Nephron progenitor cell (in vitro differentiated cells): ENCODE data around the gene ABHD8.

Experiments used
- DNase-seq: peaks from one replicate; pipeline ENCODE4 v3.0.0; 2021
- H3K27ac Mint-ChIP-seq: 2 replicates; pipeline ENCODE4 v1.8.0; 2021; ENCODE audit warnings: mild to moderate bottlenecking, moderate library complexity, mixed read lengths
- H3K27me3 Mint-ChIP-seq: 2 replicates; pipeline ENCODE4 v1.8.0; 2021; ENCODE audit warnings: mild to moderate bottlenecking, low read depth, mixed read lengths; ENCODE audit not compliant: poor library complexity
- H3K36me3 Mint-ChIP-seq: 2 replicates; pipeline ENCODE4 v1.8.0; 2021; ENCODE audit warnings: low read depth, mixed read lengths
- H3K4me1 Mint-ChIP-seq: 2 replicates; pipeline ENCODE4 v1.8.0; 2021; ENCODE audit warnings: mixed read lengths
- H3K4me3 Mint-ChIP-seq: 2 replicates; pipeline ENCODE4 v1.8.0; 2021; ENCODE audit warnings: mild to moderate bottlenecking, moderate library complexity, mixed read lengths
- H3K9me3 Mint-ChIP-seq: 2 replicates; pipeline ENCODE4 v1.8.0; 2021; ENCODE audit warnings: mild to moderate bottlenecking, moderate library complexity, mixed read lengths
- TF ChIP-seq, protein P1 (sequence below): fragments of 200-600 bp; sonication (generic); IDR thresholded peaks from 2 replicates; pipeline ENCODE4 v1.5.0; 2021; ENCODE audit warnings: antibody characterized with exemption

ABHD8 gene

GRCh38 chr19:17319473-17320238, 16.4 kb upstream of the ABHD8 start:
- no peak overlapping the region for H3K27ac Mint-ChIP-seq
- no peaks in the 10 kb centered on the region for H3K27me3 Mint-ChIP-seq
- DNase-seq = no peak
- TF ChIP-seq, protein P1, sequence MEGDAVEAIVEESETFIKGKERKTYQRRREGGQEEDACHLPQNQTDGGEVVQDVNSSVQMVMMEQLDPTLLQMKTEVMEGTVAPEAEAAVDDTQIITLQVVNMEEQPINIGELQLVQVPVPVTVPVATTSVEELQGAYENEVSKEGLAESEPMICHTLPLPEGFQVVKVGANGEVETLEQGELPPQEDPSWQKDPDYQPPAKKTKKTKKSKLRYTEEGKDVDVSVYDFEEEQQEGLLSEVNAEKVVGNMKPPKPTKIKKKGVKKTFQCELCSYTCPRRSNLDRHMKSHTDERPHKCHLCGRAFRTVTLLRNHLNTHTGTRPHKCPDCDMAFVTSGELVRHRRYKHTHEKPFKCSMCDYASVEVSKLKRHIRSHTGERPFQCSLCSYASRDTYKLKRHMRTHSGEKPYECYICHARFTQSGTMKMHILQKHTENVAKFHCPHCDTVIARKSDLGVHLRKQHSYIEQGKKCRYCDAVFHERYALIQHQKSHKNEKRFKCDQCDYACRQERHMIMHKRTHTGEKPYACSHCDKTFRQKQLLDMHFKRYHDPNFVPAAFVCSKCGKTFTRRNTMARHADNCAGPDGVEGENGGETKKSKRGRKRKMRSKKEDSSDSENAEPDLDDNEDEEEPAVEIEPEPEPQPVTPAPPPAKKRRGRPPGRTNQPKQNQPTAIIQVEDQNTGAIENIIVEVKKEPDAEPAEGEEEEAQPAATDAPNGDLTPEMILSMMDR = no peak
- no peaks in the 10 kb centered on the region for H3K9me3 Mint-ChIP-seq
- H3K4me3 Mint-ChIP-seq = no peak overlapping the region
- no peaks in the 10 kb centered on the region for H3K4me1 Mint-ChIP-seq
- peaks cover 23% of the 10 kb centered on the region for H3K36me3 Mint-ChIP-seq

GRCh38 chr19:17318966-17319365, 15.7 kb upstream of the ABHD8 start:
- Mint-ChIP-seq H3K9me3 (no peaks in the 10 kb centered on the region), H3K4me1 (no peaks in the 10 kb centered on the region), H3K27me3 (no peaks in the 10 kb centered on the region), H3K4me3 (no peak overlapping the region), H3K27ac (no peak overlapping the region), H3K36me3 (peaks cover 28% of the 10 kb centered on the region)
- TF ChIP-seq, protein P1 = no peak
- DNase-seq = no peak

- DNase-seq = no peak
- H3K27ac Mint-ChIP-seq = no peak overlapping the region
- no peak overlapping the region for H3K4me3 Mint-ChIP-seq
- no peaks in the 10 kb centered on the region for H3K9me3 Mint-ChIP-seq
- peaks cover 24% of the 10 kb centered on the region for H3K36me3 Mint-ChIP-seq
- peaks cover 23% of the 10 kb centered on the region for H3K4me1 Mint-ChIP-seq
- TF ChIP-seq, protein P1 = no peak
- H3K27me3 Mint-ChIP-seq = no peaks in the 10 kb centered on the region
Observed at GRCh38 chr19:17314007-17314593, 10.9 kb upstream of the ABHD8 start.

DNA sequence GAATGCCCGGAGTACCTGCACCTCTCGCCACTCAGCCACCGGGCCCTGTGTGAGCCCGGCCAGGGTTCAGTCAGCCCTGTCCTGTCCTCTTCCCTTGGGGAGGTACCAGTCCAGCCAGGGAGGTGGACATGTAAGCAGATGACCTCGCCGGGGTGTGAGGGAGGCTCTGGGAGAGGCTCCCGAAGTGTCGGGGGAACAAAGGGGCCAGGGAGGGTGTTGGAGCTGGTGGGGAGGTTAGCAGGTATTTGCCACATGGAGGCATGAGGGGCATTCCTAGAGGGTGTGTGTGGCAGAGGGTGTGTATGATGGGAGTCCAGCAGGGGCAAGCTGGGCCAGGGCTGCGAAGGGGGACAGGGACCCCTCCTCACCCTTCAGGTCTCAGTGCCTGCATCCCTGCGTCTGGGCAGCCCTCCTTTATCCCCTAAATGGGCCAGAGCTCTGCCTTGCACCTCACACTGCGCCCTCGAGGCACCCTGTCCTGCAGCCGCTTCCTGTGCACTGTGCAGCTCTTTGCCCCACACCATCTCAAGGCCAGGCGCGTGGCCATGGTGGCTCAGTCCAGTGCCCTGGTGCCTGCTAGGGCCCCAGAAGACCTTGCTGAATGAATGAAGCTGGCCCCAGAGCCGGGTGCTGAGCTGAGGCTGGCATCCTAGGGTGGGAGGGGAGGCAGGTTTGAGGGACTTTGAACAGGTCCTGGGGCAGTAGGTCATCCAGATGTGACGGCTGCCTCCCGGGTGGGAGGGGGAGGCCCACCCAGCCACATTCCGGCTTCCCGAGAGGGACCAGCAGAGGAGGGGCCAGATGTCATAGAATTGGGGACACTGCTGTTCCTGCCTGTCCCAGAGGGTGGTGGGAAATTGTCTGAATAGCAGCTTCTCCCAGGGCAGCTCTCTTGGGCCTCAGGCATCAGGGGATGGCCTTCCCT, 9.2 kb upstream of the ABHD8 start:
- no peak overlapping the region for H3K27ac Mint-ChIP-seq

DNA sequence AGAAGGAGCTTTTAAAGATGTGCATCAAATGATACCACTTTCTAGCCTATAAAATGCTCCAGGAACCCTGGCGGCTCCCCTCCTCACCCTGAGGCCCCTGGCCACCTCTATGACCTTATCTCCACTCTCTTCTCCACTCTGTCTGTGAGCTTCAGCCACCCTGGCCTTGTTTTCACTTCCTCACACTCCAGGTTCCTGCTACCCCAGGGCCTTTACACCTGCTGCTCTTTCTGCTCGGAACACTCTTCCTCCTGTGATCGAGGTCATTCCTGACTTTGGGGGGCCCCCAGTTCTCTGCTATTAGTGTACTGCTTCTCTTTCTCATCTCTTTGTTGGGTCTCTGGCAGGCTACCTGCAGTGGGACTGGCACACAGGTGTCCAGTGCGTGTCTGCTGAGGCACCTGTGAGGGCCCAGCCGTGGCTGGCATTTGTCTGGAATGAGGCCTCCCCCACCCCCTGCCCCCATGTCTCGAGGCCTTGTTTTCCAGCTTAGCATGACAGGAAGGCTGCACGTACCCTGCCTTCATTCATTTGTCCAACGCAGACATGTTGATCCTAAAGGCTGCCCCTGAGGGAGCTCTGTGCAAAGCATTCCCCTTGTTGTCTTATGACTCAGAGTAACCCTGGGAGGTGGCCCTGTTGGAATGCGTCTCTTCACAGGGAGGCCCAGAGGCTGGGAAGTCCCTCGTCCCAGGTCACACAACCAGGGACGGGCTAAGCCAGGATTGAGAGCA, 8.4 kb upstream of the ABHD8 start:
- Mint-ChIP-seq H3K36me3 (peaks cover 24% of the 10 kb centered on the region), H3K27ac (peak overlapping the region; percentile 73), H3K4me3 (peak overlapping the region; percentile 93), H3K27me3 (no peaks in the 10 kb centered on the region), H3K9me3 (no peaks in the 10 kb centered on the region), H3K4me1 (peaks cover 36% of the 10 kb centered on the region)
- TF ChIP-seq, protein P1 = no peak
- DNase-seq = no peak

More for the DNA sequence above, 9.2 kb upstream of the ABHD8 start:
- DNase-seq = no peak
- H3K36me3 Mint-ChIP-seq = peaks cover 24% of the 10 kb centered on the region
- H3K27me3 Mint-ChIP-seq = no peaks in the 10 kb centered on the region
- TF ChIP-seq, protein P1 = no peak
- no peaks in the 10 kb centered on the region for H3K9me3 Mint-ChIP-seq
- H3K4me1 Mint-ChIP-seq = peaks cover 33% of the 10 kb centered on the region
- no peak overlapping the region for H3K4me3 Mint-ChIP-seq
